Calu3 (cell line): Measurements from ENCODE around the gene SLC66A2. TPM values are rescaled to one million over a fixed set of nuclear protein-coding genes. Genes with fewer than 3 reads are reported as not detected.

Experiments used
- BruUV-seq: library from RNA; stranded (reverse); fragments of 400-500 nt; replicated peaks from 2 replicates; lab custom pipeline; 2021; lab: Mats Ljungman, UMichigan
- CTCF ChIA-PET: fragments of 300-600 bp; sonication (Branson Sonifier 250); formaldehyde crosslinking; loops from one replicate; lab custom pipeline; 2022; ENCODE audit warnings: antibody characterized with exemption; lab: Charles Lee
- DNase-seq: peaks from one replicate; pipeline ENCODE4 v3.0.0; 2022
- H3K27ac Mint-ChIP-seq: one replicate; pipeline ENCODE4 v1.8.0; 2022; ENCODE audit warnings: mixed read lengths; ENCODE audit not compliant: unreplicated experiment
- H3K27me3 Mint-ChIP-seq: one replicate; pipeline ENCODE4 v1.8.0; 2022; ENCODE audit warnings: mixed read lengths; ENCODE audit not compliant: unreplicated experiment
- H3K36me3 Mint-ChIP-seq: one replicate; pipeline ENCODE4 v1.8.0; 2022; ENCODE audit warnings: mild to moderate bottlenecking, moderate library complexity, mixed read lengths; ENCODE audit not compliant: insufficient read depth, unreplicated experiment
- H3K4me1 Mint-ChIP-seq: one replicate; pipeline ENCODE4 v1.8.0; 2022; ENCODE audit warnings: mild to moderate bottlenecking, low read depth, mixed read lengths; ENCODE audit not compliant: unreplicated experiment
- H3K4me3 Mint-ChIP-seq: one replicate; pipeline ENCODE4 v1.8.0; 2022; ENCODE audit warnings: mild to moderate bottlenecking, low read depth, moderate library complexity, mixed read lengths; ENCODE audit not compliant: unreplicated experiment
- H3K9me3 Mint-ChIP-seq: one replicate; pipeline ENCODE4 v1.8.0; 2022; ENCODE audit warnings: low read depth, mixed read lengths; ENCODE audit not compliant: unreplicated experiment
- intact Hi-C: fragments of 100-400 bp; cut with micrococcal nuclease; formaldehyde crosslinking; loops from one replicate; pipeline ENCODE4 v1.10.0; 2022; ENCODE audit not compliant: unreplicated experiment
- total RNA-seq: library from RNA; stranded (reverse); gene quantifications from 2 replicates; pipeline ENCODE4 v1.2.3, GENCODE V29; 2022
- TF ChIP-seq, protein P1 (sequence below): fragments of 200-600 bp; IDR thresholded peaks from one replicate; pipeline ENCODE4 v1.8.0; 2022; ENCODE audit warnings: antibody characterized with exemption; ENCODE audit not compliant: unreplicated experiment

The SLC66A2 gene
- total RNA-seq, 1 experiment from 2014 or later = 19.5 TPM

DNA sequence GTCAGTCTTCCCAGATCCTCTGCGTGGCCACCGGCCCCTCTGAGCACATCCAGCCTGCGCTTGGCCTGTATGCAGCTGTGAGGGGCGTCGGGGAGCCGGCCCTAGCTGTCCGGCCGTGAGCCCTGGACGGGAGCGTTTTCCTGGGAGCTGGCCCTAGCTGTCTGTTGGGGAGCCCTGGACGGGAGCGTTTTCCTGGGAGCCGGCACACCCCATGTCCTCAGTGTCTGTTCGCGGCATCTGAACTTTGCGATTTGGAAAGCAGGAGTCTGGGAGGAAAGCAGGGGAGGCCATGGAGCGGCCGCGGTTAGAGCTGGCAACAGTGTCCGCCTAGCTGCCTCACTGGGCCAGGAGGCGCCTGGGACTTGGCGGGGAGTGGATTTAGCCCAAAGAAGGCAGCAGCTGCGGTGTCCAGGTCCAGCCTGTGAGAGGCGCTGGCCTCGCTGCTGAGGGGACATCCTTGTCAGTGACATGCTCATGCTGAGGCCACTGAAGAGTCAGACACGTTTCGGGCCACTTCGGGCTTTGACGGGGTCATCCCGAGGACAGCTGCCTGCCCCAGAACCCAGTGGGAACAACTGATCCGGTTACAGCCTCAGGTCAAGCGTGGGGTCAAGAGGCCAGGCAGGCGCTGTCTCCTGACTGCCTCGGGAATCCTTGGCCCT is 77.9 kb downstream of the SLC66A2 start:
- H3K27ac Mint-ChIP-seq = no peak overlapping the region
- TF ChIP-seq, protein P1, sequence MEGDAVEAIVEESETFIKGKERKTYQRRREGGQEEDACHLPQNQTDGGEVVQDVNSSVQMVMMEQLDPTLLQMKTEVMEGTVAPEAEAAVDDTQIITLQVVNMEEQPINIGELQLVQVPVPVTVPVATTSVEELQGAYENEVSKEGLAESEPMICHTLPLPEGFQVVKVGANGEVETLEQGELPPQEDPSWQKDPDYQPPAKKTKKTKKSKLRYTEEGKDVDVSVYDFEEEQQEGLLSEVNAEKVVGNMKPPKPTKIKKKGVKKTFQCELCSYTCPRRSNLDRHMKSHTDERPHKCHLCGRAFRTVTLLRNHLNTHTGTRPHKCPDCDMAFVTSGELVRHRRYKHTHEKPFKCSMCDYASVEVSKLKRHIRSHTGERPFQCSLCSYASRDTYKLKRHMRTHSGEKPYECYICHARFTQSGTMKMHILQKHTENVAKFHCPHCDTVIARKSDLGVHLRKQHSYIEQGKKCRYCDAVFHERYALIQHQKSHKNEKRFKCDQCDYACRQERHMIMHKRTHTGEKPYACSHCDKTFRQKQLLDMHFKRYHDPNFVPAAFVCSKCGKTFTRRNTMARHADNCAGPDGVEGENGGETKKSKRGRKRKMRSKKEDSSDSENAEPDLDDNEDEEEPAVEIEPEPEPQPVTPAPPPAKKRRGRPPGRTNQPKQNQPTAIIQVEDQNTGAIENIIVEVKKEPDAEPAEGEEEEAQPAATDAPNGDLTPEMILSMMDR = no peak
- H3K4me3 Mint-ChIP-seq = no peak overlapping the region
- no peaks in the 10 kb centered on the region for H3K4me1 Mint-ChIP-seq
- CTCF ChIA-PET = no interaction called here
- H3K36me3 Mint-ChIP-seq = no peaks in the 10 kb centered on the region
- no peak for DNase-seq
- H3K9me3 Mint-ChIP-seq = no peaks in the 10 kb centered on the region
- intact Hi-C loops = no loop called here
- peaks cover 13% of the 10 kb centered on the region for H3K27me3 Mint-ChIP-seq
- BruUV-seq = no TSS peak

DNA sequence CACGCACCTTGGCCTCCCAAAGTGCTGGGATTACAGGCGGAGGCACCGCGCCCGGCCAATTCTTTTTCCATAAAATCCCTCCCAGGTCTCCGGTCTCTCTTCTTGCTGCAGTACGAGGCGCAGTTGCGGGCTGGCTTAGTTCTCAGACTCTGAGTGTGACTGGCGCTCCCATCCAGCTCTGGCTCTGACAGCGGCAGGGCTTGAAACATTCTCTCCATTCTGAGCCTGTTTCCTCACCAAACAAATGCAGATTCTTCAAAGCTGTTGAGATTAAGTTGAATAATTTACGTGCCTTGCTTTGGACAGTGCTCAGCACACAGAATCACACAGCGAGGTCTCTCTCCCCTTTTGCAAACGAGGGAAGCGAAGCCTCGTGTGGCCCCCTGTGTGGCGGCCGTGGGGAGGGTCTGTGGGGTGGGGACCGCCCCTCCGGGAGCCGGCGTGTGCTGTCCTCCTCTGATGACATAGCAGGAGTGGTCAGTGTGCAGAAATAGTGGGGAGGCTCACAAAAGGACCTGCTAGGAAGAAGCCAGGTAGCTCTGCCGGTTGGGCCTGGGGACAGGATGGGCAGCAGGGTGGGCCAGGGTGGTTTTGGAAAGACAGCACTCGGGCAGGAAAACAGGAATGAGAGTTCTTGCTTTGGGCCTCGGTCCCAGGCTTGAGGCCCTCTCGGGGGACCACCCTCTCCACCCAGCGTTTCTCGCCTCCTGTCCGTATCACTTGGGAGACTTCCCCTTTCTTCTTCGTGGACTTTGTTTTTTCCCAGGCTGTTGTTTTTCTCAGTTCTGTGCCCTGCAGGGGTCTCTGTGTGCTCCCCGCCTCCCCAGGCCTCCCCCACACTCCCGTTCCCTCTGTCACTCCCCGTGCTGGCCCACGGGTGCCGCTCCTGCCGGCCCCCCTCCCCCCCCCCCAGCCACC is 78.7 kb downstream of the SLC66A2 start:
- no peak for DNase-seq
- peaks cover 13% of the 10 kb centered on the region for H3K27me3 Mint-ChIP-seq
- H3K27ac Mint-ChIP-seq = no peak overlapping the region
- H3K4me1 Mint-ChIP-seq = no peaks in the 10 kb centered on the region
- intact Hi-C loops = no loop called here
- CTCF ChIA-PET = no interaction called here
- TF ChIP-seq, protein P1 = no peak
- no peaks in the 10 kb centered on the region for H3K36me3 Mint-ChIP-seq
- no peaks in the 10 kb centered on the region for H3K9me3 Mint-ChIP-seq
- BruUV-seq = no TSS peak
- no peak overlapping the region for H3K4me3 Mint-ChIP-seq

DNA sequence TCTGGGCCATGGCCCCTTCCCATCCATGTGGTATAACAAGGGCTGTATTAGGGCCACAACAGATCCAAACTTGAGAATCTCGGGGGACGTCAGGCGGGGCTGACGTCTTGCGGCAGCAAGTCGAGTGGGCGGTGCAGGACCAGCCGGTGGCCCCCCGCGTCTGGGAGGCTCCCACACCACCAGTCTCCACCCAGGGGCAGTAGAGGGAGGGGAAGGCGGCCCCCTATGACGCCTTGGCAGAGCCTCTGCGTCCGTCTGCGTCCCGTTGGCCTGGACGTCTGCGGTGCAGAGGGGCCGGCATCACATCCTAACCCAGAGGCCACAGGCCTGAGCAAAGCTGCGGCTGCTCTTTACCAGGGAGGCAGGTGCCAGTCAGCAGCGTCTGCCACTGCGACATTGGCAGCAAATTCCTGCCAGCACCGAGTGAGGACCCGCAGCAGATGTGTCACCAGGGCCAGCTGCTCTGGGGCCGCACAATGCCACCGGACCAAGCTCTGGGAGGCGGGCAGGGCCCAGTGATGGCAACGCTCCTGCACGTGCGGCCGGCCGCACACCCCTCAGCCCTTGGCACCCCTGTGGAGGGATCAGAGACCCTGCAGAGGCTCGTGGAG is 79.9 kb downstream of the SLC66A2 start:
- BruUV-seq = no TSS peak
- no peak for DNase-seq
- Mint-ChIP-seq H3K36me3 (no peaks in the 10 kb centered on the region), H3K27me3 (peaks cover 2% of the 10 kb centered on the region), H3K4me3 (no peak overlapping the region), H3K9me3 (no peaks in the 10 kb centered on the region), H3K4me1 (no peaks in the 10 kb centered on the region), H3K27ac (no peak overlapping the region)
- CTCF ChIA-PET = no interaction called here
- intact Hi-C loops = no loop called here
- TF ChIP-seq, protein P1 = no peak

DNA sequence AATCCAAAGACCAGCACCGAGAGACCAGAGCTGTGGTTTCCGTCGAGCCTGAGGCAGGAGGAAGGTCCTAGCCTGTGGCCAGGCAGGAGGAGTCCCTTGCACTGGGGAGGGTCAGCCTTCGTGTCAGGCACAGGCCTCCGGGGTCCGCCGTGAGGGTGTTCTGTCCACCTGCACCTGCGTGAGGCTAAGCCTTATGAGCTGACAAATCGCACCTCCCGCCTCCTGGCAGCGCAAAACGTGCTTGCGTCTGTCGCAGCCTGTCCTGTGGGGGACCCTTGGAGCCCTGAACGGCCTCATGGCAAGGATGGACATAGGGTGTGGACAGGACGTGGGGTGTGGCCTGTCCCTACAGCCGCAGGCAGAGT is 80.4 kb downstream of the SLC66A2 start:
- Mint-ChIP-seq H3K27me3 (no peaks in the 10 kb centered on the region), H3K4me3 (no peak overlapping the region), H3K27ac (no peak overlapping the region), H3K9me3 (no peaks in the 10 kb centered on the region), H3K4me1 (no peaks in the 10 kb centered on the region), H3K36me3 (no peaks in the 10 kb centered on the region)
- DNase-seq = no peak
- CTCF ChIA-PET = no interaction called here
- BruUV-seq = no TSS peak
- intact Hi-C loops = no loop called here
- TF ChIP-seq, protein P1 = no peak
